ENCODE data around the gene ERFE. TPM values are rescaled to one million over a fixed set of nuclear protein-coding genes. Genes with fewer than 3 reads are reported as not detected.

The ERFE gene
- total and polyA plus RNA-seq, 2 donors (not counting 1 experiment from before 2014, with no cell fraction given) = 0.17 TPM; not detected in 1

GRCh38 chr2:238167761-238168160 lies 9.0 kb downstream of the ERFE start:
- Histone ChIP-seq H2AFZ (ENCODE audit: insufficient read depth, low read depth, low read length, poor library complexity, severe bottlenecking) (no peak overlapping the region), H3K27me3 (replicated peaks in 1 of 4; ENCODE audit: control extremely low read depth in 1 of 4, control insufficient read depth in 3 of 4, insufficient read depth in 4 of 4, low read length in 3 of 4) (peaks cover 0 to 7% (median 0%) of the 10 kb centered on the region in 4 experiments), H3K9me3 (ENCODE audit: control extremely low read depth in 1 of 3, control insufficient read depth in 2 of 3, insufficient read depth in 1 of 3, low read length in 2 of 3) (no peaks in the 10 kb centered on the region), H4K20me1 (ENCODE audit: control insufficient read depth, insufficient read depth, low read length, poor library complexity, severe bottlenecking) (peaks cover 6% of the 10 kb centered on the region), H3K4me3 (ENCODE audit: control extremely low read depth in 1 of 5, extremely low read depth in 1 of 5, insufficient read depth in 1 of 5, low read depth in 2 of 5, low read length in 4 of 5) (no peak overlapping the region), H3K9ac (ENCODE audit: low read length) (no peak overlapping the region), H3K79me2 (ENCODE audit: control insufficient read depth, insufficient read depth, low read length) (no peaks in the 10 kb centered on the region), H3K4me1 (ENCODE audit: control insufficient read depth in 2 of 2, insufficient read depth in 2 of 2, low read length in 2 of 2) (no peaks in the 10 kb centered on the region), H3K27ac (ENCODE audit: low read length in 2 of 2) (no peak overlapping the region), H3K36me3 (replicated peaks in 1 of 2; ENCODE audit: control extremely low read depth in 1 of 2, control insufficient read depth in 1 of 2, extremely low read depth in 1 of 2, insufficient read depth in 2 of 2, low read length in 1 of 2) (peaks cover 7 to 32% of the 10 kb centered on the region in 2 experiments), H3K4me2 (replicated peaks; ENCODE audit: low read depth, low read length, poor library complexity, severe bottlenecking) (no peak overlapping the region)
- Mint-ChIP-seq H3K9me3 (ENCODE audit: insufficient read depth) (no peaks in the 10 kb centered on the region), H3K4me1 (no peaks in the 10 kb centered on the region), H3K27me3 (peaks cover 6% of the 10 kb centered on the region), H3K27ac (no peak overlapping the region), H3K4me3 (no peak overlapping the region)
- intact Hi-C loops (cut with micrococcal nuclease) = no loop called here
- no peak for DNase-seq
- POLR2A ChIA-PET = no interaction called here
- no peak for TF ChIP-seq EZH2 (IDR thresholded peaks at IDR 0.05; ENCODE audit: borderline replicate concordance, insufficient read depth, low read depth, low read length, poor library complexity, severe bottlenecking)
- TF ChIP-seq CTCF (IDR thresholded peaks at IDR 0.05) = no peak
- CTCF ChIA-PET = no interaction called here
- WGBS (ENCODE audit: insufficient coverage) = 89% methylated on average over 7 of the region's 8 CpGs
- ATAC-seq (ENCODE audit: low read depth) = no peak

GRCh38 chr2:238168196-238169047 lies 9.7 kb downstream of the ERFE start:
- no peak overlapping the region for H3K4me2 ChIP-seq (replicated peaks; ENCODE audit: low read depth, low read length, poor library complexity, severe bottlenecking)
- no peak overlapping the region for H3K27ac ChIP-seq (ENCODE audit: low read length in 2 of 2)
- CTCF ChIA-PET = no interaction called here

More at GRCh38 chr2:238168196-238169047, 9.7 kb downstream of the ERFE start:
- 100% methylated on average over 4 of the region's 13 CpGs for WGBS (ENCODE audit: insufficient coverage)
- Histone ChIP-seq H3K4me3 (ENCODE audit: control extremely low read depth in 1 of 5, extremely low read depth in 1 of 5, insufficient read depth in 1 of 5, low read depth in 2 of 5, low read length in 4 of 5) (no peak overlapping the region), H3K27me3 (replicated peaks in 1 of 4; ENCODE audit: control extremely low read depth in 1 of 4, control insufficient read depth in 3 of 4, insufficient read depth in 4 of 4, low read length in 3 of 4) (peaks cover 0 to 7% (median 0%) of the 10 kb centered on the region in 4 experiments), H3K9me3 (ENCODE audit: control extremely low read depth in 1 of 3, control insufficient read depth in 2 of 3, insufficient read depth in 1 of 3, low read length in 2 of 3) (no peaks in the 10 kb centered on the region), H4K20me1 (ENCODE audit: control insufficient read depth, insufficient read depth, low read length, poor library complexity, severe bottlenecking) (peaks cover 6% of the 10 kb centered on the region), H2AFZ (ENCODE audit: insufficient read depth, low read depth, low read length, poor library complexity, severe bottlenecking) (no peak overlapping the region), H3K79me2 (ENCODE audit: control insufficient read depth, insufficient read depth, low read length) (no peaks in the 10 kb centered on the region), H3K9ac (ENCODE audit: low read length) (no peak overlapping the region), H3K4me1 (ENCODE audit: control insufficient read depth in 2 of 2, insufficient read depth in 2 of 2, low read length in 2 of 2) (no peaks in the 10 kb centered on the region), H3K36me3 (replicated peaks in 1 of 2; ENCODE audit: control extremely low read depth in 1 of 2, control insufficient read depth in 1 of 2, extremely low read depth in 1 of 2, insufficient read depth in 2 of 2, low read length in 1 of 2) (peaks cover 7 to 39% of the 10 kb centered on the region in 2 experiments)
- H3K4me3 Mint-ChIP-seq = no peak overlapping the region
- DNase-seq (no peak), ATAC-seq (ENCODE audit: low read depth) (no peak)
- intact Hi-C loops (cut with micrococcal nuclease) = no loop called here
- no peaks in the 10 kb centered on the region for H3K4me1 Mint-ChIP-seq
- peaks cover 6% of the 10 kb centered on the region for H3K27me3 Mint-ChIP-seq
- H3K27ac Mint-ChIP-seq = no peak overlapping the region
- no peaks in the 10 kb centered on the region for H3K9me3 Mint-ChIP-seq (ENCODE audit: insufficient read depth)
- TF ChIP-seq EZH2 (IDR thresholded peaks at IDR 0.05; ENCODE audit: borderline replicate concordance, insufficient read depth, low read depth, low read length, poor library complexity, severe bottlenecking) (no peak), CTCF (IDR thresholded peaks at IDR 0.05) (no peak)
- POLR2A ChIA-PET = no interaction called here

All from B cell (primary cell).